DMS153 treated with DMSO at 0.1 percent for 48 hours (cell line): ENCODE data around the gene ACTG1.
A peak's percentile ranks its signal among the peaks of the same experiment; 100 is the strongest.

Experiments
- DNase-seq: peaks from one replicate; lab custom pipeline; 2025; ENCODE audit not compliant: unreplicated experiment; lab: John Stamatoyannopoulos, UW

ACTG1 gene

DNA sequence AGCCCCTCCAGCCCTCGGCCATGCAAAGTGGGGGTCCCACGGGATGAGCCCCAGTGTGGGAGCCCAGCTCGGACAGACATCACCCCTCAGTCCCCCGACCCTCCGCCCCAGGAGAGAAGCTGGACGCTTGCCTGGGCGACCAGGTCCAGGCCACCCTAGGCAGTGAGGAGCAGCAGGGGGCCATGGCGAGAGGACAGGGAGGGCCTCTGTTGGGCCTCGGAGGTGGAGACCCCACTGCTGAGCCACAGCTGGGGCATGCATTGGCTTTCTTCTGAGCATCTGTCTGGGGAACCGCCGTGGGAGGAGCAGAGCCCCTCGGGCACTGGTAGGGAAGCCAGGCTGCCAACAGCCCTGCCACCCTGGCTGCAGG lies 13.0 kb downstream of the ACTG1 start:
- DNase-seq, result no peak

- no peak for DNase-seq
These were observed 13.5 kb downstream of the ACTG1 start for GRCh38 chr17:81498953-81499600.

- no peak for DNase-seq
These were observed 17.8 kb downstream of the ACTG1 start for GRCh38 chr17:81494626-81495377.

DNA sequence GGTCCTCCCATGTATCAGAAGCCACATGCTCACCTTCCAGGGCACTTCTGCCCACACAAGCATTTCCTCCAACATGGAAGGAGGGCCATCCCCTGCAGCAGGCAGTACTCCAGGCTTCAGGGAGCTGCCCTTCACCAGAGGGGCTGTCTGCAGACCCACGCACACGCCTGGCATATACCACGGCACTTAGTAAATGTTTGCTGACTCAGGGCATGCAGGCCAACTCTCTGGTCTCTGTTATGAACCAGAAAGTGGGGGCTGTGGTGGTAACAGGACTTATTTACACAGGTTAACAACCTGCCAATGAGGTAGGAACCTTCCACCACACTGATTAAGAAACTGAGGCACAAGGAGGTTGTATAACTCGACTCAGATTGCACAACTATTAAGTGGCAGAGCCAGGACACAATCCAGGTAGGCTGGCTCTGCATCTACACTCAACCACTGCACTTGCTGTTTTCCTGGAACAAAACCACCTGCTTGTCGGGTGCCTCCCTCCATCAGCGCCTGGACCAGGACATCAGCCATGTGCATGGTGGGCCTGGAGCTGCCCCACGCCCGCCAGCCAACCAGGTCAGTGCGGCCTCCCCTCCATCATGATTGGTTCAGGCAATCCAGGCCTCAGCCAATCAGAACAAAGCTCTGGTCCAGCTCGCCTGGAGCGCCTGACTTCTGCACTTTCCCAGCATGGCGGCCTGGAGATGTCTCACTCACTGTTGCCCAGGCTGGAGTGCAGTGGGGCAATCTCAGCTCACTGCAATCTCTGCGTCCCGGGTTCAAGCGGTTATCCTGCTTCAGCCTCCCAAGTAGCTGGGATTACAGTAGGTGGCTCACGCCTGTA lies 19.2 kb downstream of the ACTG1 start:
- no peak for DNase-seq

DNA sequence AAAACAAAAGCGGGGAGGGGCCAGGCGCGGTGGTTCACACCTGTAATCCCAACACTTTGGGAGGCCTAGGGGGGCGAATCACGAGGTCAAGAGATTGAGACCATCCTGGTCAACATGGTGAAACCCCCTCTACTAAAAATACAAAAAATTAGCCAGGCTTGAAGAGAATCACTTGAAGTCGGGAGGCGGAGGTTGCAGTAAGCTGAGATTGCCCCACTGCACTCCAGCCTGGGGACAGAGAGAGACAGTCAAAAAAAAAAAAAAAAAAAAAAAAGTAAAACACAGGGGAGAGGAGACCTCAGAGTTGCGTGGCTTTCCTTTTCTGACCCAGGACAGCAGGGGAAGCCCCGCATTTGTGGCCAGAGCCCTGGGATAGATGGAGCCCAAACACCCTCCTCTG lies 19.9 kb downstream of the ACTG1 start:
- DNase-seq, result no peak

DNA sequence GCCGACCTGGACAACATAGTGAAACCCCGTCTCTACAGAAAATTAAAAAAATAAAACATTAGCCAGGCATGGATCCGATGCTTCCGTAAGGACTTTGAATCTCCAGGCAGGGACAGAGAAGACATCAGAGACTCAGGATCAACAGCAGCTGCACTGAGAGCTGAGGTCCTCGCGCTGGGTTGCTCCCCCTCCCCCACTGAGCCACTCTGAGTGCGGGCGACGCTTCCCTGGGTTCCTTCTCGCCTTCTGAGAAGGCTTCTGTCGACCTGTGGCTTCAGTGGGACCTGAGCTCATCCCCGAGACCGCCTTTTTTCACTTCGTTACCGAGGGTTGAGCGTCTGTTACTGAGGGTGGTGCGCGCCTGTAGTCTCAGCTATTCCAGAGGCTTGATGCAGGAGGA lies 20.4 kb downstream of the ACTG1 start:
- DNase-seq, result no peak

DNA sequence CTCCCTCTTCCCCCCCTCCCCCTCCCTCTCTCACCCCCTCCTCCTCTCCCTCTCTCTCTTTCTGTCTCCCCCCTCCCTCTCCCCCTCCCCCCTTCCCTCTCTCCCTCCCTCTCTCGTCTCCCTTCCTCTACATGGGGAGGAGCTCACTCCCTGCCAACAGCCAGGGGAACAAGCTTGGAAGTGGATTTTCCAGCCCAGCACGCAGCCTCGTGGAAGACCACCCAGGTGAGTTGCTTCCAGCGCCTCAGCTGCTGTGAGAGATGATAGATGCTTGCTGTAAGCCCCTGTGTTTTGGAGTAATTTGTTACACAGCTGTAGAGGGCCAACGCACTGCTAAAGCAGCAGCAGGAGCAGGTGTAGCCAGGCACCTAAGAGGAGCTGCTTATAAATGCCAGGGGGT lies 20.8 kb downstream of the ACTG1 start:
- DNase-seq, result no peak

- no peak for DNase-seq
These were observed 21.4 kb downstream of the ACTG1 start for GRCh38 chr17:81491181-81491581.

DNA sequence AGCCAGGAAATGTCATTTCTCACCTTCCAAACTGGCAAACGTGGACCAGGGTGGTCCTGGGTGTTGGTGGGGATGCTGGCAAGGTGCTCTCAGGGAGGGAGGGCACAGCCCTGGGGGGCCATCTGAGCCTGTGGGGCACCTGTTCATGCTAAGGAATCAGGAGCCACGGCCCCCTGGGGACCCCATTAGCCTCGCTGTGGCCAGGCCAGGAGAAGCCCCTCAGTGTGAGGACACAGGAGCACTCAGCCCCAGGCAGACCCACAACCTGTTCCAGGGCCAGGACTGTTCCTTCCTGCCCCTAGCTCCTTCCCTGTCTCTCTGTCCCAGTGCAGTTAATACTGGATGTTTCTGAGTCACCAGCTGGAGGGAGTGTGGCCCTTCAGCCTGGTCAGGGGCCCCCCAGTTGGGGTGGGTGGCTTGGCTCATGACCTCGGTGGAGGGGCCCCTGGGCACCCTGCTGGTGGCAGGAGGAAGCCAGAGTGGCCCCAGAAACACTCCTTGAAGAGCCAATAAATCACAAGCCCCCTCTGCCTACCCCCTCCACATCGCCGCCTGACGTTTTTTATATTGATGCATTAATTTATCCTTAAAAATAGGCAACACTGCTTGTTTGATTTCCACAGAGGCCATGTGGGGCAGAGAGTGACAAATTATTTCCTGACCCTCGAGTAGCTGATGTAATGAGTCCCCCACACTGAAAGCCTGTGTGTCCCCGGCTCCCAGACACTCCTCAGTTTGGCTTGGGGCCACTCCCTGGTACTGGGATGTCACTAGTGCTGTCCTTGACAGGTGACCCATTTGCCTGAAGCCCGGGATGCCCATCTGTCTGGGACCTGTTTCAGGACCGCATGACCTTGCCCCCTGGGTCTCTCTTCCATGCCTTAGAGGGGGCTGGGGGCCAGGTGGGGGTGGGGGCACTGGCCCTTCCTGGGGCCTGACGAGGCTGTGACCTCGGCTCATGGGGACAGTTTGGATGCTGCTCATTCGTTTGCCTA lies 22.3 kb downstream of the ACTG1 start:
- DNase-seq, result no peak

DNA sequence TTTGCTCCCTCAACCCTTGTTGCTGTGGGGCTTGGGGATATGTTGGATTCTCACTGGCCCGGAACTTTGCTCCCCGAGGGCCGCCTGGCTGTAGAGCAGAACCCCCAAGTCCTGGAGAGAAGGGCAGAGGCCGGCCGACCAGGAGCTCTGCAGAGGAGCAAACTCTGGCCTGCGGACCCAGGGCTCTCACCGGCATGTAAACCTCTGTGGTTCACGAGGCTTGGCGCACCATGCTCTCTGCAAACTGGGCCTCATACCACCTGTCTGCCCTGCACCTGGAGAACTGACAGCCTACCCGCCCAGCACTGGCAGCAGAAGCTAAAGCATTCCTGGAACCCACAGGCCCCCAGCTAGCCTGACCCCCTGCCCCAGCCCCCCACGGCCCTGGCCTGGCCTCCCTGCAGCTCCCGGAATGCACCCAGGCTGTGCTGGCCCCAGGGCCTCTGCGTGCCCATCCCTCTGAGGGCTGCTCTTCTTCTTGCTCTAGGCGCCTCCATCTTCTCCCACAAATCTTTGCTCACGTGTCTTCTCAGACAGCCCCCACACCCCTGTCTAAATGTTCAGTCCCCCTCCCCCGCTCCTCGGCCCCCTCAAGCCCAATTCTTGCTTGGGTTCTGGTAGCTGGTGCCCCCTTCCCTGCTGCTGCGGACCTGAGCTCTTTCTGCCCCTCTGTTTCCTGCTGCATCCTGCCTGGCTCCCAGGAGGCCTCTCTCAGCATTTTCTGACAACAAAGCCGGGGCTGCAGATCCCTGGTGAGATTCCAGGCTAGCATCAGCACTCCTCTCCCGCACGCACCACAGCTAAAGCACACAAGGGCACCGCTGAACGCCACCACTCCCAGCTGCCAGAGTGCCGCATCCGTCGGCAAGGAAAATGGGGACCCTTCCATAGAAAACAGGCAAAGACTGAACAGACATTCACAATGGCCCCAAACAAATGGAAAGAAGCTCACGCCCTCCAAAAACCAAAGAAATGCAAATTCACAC lies 23.3 kb downstream of the ACTG1 start:
- peak; percentile 74 for DNase-seq

DNA sequence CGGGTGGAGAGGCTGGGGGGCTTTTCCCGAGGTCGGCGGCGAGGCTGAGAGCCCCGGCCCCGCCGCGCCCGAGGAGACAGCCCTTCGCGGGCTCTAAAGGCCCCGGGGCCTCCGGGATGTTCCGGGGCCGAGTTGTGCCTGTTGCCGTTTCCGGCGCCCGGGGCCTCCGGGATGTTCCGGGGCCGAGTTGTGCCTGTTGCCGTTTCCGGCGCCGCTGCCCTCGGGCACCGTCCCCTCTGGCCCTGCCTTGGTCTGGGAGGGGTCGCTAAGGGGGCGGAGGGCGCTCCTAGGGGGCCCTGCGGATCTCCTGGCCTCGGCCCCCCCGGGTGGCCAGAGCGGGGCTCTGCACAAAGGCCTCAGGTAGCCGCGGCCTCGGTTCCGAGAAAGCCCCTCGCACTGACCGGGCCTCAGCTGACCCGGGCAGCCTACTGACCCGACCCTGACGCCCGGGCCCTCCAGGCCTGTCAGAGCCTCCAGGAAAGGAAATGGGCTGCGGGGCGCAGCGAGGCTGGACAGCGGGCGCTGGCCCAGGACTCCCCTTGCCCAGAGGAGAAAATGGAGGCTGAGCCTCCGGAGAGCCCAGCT lies 24.2 kb downstream of the ACTG1 start:
- DNase-seq, result no peak

DNA sequence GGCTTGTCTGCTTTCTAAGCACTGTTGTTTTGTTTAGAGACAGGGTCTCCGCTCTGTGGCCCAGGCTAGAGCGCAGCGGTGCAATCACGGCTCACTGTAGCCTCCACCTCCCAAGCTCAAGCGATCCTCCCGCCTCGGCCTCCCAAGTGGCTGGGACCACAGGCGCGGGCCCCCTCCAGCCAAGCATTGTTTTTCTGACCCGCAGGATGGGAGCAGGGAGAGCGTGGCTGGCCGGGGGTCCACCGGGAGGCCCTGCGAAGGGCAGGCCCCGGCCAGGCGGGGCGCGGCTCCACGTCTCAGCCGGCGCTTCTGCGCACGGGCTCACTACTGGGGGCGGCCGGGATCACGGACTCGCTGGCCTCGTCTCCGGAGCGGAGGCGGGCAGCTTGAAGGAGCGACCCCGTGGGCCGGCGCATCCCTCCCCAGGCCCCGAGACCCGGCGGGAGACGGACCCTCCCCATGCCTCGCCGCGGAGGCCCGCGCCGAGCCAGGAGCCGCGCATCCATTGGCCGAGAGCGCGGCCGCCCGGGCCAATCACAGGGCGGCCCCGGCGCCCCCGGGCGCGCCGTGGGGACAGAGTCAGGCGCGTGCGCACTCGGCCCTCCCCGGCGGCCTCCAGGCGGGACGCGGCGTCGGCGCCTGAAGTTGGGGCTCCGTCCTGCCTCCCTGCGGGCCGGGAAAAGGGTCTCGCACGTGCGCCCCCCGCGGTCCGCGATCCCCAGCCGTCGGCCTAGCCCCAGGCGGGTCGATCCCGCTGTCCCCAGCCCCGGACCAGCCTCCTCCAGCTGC lies 24.9 kb downstream of the ACTG1 start:
- DNase-seq, result peak; percentile 47

- DNase-seq, result no peak
These were observed 25.5 kb downstream of the ACTG1 start for GRCh38 chr17:81487089-81487486.

- peak; percentile 24 for DNase-seq
These were observed 26.3 kb downstream of the ACTG1 start for GRCh38 chr17:81486199-81486810.

GRCh38 chr17:81484195-81484979 lies 28.2 kb downstream of the ACTG1 start:
- peak; percentile 65 for DNase-seq

GRCh38 chr17:81483862-81484194 lies 28.8 kb downstream of the ACTG1 start:
- DNase-seq, result no peak
